Activated CD4-positive, alpha-beta T cell treated with anti-CD3 and anti-CD28 coated beads, Interleukin-2, Interleukin-6, amounts not matched to agents 100 ng/mL and 50 ng/mL, durations not matched to agents 16 hours and 8 hours (primary cell): ENCODE results near the gene TBCCD1.

Experiments
- DNase-seq: peaks from one replicate; pipeline ENCODE4 v3.0.0-alpha.2; 2020

TBCCD1 gene, protein sequence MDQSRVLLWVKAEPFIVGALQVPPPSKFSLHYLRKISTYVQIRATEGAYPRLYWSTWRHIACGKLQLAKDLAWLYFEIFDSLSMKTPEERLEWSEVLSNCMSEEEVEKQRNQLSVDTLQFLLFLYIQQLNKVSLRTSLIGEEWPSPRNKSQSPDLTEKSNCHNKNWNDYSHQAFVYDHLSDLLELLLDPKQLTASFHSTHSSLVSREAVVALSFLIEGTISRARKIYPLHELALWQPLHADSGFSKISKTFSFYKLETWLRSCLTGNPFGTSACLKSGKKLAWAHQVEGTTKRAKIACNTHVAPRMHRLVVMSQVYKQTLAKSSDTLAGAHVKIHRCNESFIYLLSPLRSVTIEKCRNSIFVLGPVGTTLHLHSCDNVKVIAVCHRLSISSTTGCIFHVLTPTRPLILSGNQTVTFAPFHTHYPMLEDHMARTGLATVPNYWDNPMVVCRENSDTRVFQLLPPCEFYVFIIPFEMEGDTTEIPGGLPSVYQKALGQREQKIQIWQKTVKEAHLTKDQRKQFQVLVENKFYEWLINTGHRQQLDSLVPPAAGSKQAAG

DNA sequence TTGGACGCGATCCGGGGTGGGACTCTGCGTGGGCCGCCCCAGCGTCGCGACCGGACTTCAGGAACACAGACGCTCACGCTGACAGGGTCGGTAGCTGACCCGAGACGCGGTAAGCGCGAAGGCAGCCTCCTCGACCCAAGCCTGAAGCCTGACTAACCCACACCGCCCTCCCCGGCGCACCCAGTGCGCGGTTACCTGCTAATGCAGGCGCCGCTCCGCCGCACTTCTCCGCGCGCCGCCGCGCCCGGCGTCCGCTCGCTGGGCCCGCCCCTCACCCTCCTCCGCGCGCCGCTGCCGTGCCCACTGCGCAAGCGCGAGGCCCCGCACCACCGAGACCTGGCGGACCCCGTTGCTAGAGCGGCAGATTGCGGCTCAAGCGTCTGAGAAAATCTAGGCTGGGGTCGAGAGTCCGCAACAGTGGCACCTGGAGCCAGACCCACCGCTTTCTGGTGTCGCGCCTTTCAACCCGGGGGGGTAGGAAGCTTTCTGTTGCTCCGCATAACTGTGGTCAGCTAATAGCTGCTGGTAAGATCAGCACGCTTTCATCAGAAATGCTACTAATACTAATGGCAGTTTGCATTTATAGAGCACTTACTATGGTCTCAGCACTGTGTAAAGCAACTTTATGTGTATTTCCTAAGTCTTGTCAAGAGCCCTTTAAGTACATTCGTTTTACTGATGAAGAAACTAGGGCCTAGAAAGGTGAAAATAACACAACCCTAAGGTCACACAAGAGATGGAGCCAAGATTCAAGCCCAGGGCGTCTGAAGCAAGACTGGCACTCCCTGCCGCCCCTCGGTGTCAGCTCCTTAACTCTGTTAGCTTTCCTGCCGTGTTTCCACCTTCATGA lies at the start of gene TBCCD1:
TSS of gene TBCCD1 (minus strand) at position 268 of the 850 bp plus-strand sequence. CDS start 3,010 bp downstream, outside the sequence.
- peak; percentile 96 for DNase-seq

DNA sequence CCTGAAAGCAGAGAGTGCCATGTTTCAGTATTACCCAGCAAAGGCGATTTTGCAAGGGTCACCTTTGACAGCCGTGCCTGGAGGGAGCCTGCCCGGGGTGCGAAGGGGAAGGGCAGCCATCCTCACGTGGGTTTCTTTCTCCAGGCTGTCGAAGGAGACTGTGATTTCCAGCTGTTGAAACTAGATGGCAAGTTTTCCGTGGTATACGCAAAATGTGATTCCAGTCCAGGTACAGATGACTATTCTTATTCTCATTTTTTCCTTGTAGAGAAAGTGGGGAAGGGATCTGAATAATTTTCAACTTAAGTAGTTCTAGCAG lies 49.1 kb upstream of the TBCCD1 start:
- no peak for DNase-seq

DNA sequence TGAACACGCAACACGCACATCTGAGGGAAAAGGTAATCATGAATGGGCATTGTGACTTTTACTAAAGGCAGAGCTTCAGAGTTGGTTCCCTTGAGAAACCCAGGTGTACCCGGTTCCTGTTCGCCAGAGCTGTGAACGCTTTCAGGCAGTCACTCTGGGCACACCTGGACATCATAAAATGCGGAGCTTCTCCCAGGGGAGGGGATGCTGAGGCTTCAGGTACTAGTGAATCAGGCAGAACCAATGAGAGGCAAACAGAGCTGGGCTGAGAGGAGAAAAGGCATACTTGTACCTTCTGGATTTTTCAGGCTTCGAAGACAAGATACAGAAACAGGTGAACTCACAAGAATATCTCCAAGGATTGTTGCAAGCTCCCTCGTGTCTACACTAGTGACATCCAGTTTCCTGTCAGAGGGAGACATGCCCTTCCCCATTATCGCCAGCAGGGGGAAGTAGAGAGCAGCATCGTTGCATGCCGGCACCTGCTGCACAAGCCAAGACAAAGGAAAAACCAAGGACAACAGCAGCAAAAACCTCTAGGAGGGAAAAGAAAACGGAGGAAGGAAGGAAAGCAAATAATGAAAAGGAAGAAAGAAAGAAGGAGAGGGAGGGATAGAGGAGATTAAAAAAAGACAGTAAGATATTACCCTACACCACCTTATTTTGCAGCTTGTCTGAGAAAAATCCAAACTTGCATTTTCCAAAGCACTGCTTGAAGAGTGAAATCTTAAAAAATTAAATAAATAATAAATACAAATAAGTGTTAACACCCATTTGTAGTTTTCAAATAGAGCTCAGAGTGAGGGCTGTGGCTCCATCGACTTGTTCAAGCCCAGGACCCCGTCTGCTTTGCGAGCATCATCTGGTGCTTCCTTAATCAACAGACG lies 47.7 kb upstream of the TBCCD1 start:
- peak; percentile 89 for DNase-seq

DNA sequence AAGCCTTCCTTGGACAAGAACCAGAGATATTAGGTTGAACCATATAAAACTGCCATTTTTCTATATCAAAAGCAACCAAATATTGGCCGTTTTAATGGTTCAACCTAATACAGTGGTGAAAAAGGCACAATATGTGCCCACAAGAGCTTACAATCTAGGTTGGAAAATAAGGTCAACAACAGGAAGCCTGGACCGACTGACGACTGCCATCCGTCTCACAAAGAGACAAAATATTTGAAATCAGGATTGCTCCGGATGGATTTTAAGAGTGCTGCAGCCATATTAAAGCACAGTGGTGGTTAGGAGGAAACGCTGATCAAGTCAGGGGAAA lies 47.1 kb upstream of the TBCCD1 start:
- no peak for DNase-seq

DNA sequence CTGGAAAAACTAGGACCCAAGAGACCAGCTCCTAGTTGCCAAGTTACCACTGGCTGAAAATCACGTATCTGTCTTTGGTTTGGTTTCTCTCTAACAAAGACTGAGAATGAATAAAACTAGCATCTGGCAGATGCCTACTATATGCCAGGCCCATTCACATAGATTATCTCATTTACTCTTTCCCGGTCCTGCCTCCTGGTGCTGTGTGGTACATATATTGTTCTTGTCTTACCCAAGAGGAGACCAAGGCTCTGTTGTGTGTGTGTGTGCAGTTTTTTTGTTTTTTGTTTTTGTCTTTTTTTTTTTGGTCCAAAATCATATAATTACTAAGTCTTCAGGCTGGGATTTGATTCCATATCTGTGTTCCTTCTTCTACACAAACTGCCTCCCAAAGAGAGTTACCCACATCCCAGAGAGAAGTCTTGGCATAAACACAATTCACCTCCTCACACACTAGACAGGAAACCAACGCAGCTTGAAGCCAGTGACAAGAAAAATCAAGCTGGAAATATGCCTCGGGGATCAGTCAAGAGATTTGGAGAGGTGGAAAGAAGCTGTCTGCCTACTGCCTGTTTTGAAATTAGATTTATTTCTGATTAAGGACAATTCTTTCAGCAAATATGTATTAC lies 46.6 kb upstream of the TBCCD1 start:
- no peak for DNase-seq

DNA sequence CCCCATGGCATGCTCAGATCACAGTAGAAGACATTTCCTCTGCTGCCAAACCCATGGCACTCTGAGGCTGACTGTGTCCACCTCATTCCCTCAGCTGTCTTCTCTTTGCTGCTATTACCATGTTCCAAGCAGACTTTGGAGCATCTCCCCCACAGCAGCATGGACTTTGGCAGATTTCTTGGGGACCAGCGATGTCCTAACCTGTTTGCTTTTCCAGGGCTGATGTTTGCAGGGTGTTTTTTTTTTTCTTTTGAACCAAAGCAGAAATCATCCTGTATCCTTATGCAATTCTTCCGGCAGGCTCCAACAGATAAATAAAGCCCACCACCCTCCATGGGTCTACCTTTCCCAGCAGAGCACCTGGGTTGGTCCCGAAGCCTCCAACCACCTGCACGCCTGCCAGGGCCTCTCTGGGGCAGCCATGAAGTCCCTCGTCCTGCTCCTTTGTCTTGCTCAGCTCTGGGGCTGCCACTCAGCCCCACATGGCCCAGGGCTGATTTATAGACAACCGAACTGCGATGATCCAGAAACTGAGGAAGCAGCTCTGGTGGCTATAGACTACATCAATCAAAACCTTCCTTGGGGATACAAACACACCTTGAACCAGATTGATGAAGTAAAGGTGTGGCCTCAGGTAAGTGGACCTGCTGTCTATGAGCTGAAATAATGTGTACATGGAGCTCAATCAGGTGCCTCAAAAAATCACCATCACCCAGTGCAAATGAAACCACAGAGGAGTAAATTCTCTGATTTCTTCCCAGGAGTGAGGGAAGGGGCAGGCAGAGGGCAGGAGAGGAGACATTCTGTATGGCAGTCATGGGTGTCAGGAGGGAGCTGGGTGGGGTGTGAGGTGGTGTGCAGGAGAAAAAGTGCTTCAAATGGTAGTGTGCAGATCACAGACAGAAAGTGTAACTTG lies 45.8 kb upstream of the TBCCD1 start, which contains the start of gene AHSG:
TSS of gene AHSG (plus strand) at position 340 of the 916 bp plus-strand sequence. CDS start at position 422, 82 bp downstream.
- DNase-seq: no peak

DNA sequence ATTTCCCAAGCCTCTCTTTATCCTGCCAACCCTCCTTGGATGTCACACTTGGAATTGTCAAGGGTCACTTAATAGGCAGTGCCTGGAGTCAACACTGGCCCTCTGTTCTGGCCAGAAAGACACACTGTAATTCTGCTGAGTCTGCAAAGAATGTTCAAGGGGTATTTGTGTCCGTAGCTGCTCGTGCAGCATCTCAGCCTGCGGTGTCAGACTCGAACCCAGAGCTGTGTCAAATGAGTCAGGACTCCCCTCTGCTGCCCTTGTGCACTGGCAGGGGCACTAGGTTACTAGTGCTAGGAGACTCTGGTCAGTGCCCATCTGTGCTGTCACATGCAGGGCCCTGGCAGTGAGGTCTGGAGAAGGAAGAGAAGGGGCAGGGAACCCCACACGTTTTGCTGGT lies 44.9 kb upstream of the TBCCD1 start:
- no peak for DNase-seq

DNA sequence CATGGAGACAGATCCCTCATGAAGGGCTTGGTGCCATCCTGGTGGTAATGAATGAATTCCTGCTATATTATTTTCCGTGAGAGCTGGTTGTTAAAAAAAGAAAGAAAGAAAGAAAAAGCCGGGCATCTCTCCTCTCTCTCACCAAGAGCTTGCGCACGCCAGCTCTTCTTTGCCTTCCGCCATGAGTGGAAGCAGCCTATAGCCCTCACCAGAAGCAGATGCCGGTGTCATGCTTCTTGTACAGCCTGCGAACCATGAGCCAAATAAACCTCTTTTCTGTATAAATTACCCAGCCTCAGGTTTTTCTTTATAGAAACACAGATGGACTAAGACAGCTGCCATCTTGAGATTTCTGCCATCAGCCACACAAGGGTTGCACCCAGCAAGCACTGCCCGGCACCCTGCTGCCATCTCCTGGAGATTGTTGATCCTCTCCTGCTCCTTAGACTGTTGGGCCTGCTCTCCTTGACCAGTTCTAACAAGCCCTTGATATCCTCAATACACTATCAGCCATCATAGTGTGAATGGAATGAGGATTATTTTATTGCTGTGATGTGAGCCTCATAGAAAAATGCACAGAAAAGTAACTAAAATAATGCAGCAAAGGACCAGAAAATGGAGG lies 42.2 kb upstream of the TBCCD1 start:
- no peak for DNase-seq

DNA sequence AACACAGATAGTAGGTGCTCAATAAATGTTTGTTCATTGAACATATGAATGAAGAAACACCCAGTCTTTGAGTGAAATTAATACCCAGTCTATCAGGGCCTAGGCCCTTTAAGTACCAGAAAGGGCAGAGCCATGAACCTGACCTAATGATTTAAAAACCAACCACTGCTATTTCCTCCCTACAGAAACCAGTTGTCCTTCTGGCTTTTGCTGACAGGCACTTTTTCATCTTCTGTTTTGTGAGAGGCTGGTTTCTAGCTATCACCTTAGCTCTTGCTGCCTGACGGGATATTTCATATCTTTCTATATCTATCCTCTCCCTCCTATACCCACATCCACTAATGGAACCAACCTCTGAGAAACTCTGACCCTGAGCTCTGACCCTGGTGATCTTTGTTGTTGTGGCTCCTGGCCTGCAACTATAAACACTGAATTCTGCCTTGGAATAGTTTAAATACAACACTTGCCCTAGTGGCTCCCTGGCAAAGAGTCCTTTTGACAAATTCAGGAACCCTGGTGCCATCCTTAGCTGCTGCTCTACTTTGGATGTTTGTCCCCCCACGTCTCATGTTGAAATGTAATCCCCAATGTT lies 41.6 kb upstream of the TBCCD1 start:
- no peak for DNase-seq

DNA sequence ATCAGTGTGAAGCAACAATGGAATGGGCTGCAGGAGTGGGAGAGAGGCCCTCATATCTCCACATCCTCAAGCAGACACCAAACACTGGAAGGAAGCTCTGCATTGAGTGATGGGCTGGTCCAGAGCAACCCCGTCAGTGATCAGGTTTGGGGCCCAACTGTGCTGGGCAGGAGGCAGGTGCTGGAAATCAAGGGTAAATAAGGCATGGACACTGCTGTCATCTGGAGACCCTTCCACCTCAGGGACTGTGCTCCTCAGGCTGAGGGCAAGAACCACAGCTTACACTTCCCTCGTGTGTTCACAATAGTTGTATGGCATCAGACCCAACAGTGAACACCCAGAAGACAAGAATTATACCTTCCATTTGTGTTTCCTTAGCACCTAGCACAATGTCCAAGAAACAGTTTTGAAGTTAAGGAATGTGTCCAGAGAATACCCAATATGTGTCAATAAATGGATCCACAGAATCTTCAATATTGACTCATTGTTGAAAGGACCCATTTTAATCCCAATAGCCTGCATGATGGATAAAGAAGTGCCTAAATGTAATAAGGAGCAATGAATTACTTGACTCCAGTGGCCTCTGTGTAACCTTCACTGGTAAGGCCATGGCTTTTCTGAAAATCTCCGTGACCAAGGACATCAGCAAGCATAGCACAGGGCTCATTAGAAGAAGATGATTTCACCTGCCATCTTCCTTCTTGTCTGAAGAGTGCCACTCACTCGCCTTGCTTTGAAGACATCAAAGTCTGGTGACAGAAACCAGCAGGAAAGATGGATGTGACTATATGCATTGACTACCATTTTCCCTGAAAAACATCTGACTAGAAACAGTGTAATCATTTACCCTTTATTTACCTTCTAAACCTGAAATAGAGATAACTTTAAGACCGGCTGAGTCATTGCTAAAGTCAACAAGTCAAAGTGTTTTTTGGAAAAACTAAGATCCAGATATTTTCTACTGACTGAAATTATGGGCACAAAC lies 38.7 kb upstream of the TBCCD1 start:
- DNase-seq: no peak

DNA sequence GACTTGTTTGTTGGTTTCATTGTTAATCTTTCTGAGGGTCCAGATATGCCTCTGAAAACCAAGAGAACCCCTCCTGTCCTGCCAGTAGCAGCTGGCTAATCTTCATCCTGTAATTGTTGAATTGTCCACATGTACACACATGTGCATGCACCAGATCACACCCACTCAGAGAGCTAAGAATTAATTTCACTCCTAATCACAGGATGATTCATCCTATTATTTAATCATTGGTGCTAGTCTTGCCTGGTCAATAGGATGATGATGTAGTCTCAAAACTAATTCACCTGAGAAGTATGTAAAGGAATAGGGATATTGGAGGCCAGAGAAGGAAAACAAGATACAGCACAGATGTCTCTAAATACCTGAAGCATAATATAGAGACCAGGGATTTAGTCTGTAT lies 37.9 kb upstream of the TBCCD1 start:
- no peak for DNase-seq

DNA sequence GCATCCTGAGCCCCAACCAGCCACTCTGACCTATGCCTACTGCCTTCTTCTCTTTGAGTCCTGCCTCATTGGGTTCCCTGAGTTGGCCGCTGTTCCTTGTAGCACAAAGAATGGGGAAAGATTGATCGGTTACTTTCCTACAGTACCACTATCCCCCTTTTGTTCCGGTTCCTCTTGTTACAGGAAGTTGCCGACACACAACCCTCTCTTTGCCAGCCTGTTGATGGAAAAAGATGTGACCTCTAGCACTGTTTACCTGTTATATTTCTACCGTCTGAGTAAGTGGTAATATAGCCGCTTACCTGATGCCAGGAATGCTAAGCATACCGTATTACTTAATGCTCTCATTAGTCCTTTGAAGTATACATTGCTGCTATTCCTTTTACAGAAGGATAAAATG lies 36.0 kb upstream of the TBCCD1 start:
- DNase-seq: no peak

DNA sequence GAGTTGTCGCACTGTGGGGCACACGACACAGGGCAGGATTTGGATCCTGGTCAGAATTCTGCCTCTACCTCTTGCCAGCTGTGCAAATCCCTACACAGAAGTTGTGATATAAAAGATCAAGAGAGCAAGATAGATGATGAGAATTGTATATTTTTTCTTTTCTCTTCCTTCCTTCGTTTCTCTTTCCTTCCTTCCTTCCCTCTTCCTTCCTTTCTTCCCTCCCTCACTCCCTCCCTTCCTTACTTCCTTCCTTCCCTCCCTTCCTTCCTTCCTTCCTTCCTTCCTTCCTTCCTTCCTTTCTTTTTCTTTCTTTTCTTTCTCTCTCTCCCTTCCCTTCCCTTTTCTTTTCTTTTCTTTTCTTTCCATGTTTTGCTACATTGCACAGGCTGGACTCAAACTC lies 33.8 kb upstream of the TBCCD1 start:
- DNase-seq: no peak

DNA sequence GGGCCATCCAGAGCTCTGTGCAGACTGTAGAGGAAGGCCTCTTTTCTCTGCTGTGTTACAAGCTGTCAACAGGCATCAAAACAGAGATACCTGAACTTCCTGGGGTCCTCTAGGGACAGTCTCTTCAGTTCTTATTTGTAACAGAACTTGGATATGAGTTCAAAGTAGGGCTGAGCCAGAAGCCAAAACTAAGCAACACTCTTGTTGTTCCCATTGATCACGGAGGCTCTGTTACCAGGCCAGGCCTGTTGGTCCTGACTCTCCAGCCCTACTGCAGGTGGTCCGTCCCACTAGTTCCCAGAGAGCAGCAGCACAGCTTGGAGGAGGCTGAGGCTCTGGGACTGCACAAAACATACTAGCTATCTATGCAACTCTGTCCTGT lies 32.6 kb upstream of the TBCCD1 start:
- DNase-seq: no peak

DNA sequence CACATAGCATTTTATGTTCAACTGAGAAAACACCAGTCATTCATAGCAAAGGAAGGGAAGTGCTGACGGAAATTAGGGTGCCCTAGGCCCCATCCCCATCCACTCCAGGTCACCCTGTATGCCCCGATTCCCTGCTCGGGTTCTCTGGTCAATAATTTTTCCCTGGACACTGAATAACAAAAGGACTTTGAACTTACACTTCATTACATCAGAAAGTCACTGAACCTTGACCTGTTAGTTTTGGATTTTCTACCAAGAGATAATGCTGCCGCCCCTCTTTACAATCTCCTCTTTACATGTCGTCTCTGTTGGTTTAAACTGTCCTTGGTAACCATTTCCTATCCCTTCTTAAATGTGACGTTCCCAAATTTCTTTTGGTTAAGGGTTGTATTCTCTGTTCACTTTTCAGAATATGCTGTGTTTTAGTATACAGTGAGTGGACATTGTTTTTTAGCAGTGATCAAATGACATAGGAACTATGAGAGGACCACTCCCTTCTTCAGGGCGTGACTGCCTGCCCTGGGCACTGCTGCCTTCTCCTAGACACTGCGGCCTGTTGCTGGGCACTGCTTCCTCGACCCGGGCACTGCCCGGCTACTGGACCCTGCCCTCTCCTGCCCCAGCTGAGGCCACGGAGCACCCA lies 32.1 kb upstream of the TBCCD1 start:
- no peak for DNase-seq

DNA sequence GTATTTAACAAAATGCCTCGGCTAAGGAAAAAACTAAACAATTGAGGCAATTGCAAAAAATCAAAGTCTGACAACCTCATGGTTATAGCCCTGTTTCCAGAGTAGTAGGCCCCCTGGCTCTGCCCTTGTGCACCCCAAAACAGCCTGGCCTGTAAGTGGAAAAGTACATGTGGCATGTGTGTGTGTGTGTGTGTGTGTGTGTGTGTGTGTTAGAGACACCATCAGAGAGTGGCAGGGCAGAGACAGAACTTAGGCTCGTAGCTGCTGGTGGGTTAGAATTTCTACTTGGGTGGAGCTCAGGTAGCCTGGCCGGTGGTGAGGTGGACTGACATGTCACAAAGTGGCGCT lies 31.6 kb upstream of the TBCCD1 start:
- DNase-seq: no peak

DNA sequence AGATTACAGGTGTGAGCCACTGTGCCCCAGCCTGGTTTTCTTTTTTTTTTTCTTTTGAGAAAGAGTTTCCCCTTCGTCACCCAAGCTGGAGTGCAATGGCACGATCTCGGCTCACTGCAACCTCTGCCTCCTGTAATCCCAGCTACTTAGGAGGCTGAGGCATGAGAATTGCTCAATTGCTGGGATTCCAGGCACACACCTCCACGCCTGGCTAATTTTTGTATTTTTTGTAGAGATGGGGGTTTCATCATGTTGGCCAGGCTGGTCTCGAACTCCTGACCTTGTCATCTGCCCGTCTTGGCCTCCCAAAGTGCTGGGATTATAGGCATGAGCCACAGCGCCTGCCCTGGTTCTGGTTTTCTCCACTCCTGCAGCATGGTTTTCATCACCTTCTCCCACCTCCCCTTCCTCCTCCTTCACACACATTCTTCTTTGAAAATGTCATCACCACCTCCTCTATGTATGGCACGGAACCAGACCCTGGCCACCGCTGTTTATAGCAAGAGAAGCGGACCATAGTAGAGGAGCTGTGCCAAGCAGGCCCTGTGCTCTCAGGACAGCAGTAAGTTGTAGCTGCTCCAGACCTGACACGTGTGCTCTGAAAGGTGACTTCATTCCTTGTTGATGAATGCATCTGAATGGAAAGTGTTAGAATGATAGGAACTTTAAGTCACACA lies 31.1 kb upstream of the TBCCD1 start:
- no peak for DNase-seq
